GM12892 (cell line): Measurements from ENCODE around the gene SPSB3.

Experiments
- POLR2A ChIP-seq: IDR thresholded peaks from 2 replicates; pipeline ENCODE4 v1.6.1; 2011; ENCODE audit warnings: low read depth, low read length, control low read depth
- POLR2AphosphoS5 ChIP-seq: IDR thresholded peaks from 2 replicates; pipeline ENCODE4 v1.6.1; 2011; ENCODE audit warnings: low read depth, low read length, control low read depth
- TAF1 ChIP-seq: IDR thresholded peaks from 2 replicates; pipeline ENCODE4 v1.6.1; 2011; ENCODE audit warnings: low read depth, mild to moderate bottlenecking, control low read depth, low read length, borderline replicate concordance

DNA sequence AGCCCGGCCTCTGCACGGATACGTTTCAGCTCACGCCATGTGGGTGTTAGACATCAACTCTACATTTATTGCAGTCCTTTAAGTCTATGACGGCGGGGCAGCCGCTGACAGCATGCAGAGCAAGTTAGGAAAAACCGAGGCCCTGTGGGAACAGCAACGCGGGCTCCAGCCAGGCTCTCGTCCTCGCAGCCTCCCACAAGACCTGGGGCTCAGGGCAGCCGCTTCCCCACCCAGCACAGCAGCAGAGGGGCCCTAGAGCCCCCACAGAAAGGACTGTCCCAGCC is 5.8 kb downstream of the SPSB3 start:
- TF ChIP-seq POLR2A (no peak), POLR2AphosphoS5 (no peak), TAF1 (no peak)
